ENCODE measurements around the gene ABHD6.
"Not testable (repeated sequence)": the region's sequence is repeated elsewhere in the genome, so short reads cannot be mapped to it uniquely, and the experiment has no call there.

The ABHD6 gene

GRCh38 chr3:58243976-58244585 is 6.5 kb downstream of the ABHD6 start:
- DNase-seq: no peak

- DNase-seq: no peak
Measured at GRCh38 chr3:58246148-58247047, 8.8 kb downstream of the ABHD6 start.

DNA sequence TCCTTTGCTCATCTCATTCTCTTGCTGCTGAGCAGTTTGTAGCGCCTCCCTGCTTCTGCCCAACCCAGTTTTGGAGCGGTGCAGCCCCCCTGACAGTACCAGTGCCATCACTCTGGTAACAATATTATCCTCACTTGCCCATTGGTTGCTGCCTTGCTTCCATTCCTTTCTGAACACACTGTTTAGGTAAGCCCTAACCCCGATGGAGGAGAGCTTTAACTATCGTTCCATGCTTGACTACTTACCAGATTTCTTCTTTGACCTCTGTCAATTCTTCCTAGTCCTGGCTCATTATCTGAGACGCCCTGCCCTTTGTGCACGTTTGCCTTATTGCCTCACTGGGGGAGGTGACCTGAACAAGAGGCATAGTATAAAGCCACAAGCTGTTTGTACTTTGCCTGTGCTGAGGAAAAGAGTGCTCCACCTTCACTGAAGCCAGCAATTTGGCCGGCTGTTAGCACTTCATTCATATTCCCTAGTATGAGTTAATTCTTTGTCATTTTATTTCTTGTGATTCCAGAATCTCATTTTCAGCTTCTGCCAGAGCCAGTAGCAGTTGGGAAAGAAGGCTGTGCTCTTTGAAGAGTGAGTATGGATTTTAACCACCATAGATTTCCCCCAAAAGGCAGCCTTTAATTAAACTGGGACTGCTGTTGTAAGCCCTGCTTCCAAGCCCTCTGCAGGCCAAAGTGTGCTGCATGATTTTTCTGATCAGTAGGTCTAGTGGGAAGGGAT is 11.9 kb downstream of the ABHD6 start:
- no peak for DNase-seq

- no peak for DNase-seq
Measured at GRCh38 chr3:58250093-58250707, 12.6 kb downstream of the ABHD6 start.

DNA sequence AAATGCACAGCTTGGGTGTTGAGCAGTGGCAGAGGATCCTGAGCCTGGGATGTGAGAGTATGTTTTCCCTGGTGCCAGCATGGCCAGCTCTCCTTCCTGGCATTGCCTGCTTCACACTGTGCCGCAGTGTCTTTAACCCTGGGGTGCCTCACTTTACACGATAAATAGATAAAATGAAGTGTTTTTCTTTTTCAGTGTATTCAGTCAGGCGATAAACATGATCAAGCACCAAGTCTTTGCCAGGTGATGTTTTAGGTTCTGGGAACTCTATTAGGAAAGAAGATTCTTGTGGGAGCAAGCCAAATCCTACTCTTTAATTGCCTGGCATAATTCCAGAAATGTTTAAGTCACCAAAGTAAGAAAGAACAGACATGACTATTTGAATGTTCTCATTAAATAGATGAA is 14.0 kb downstream of the ABHD6 start:
- DNase-seq: no peak

DNA sequence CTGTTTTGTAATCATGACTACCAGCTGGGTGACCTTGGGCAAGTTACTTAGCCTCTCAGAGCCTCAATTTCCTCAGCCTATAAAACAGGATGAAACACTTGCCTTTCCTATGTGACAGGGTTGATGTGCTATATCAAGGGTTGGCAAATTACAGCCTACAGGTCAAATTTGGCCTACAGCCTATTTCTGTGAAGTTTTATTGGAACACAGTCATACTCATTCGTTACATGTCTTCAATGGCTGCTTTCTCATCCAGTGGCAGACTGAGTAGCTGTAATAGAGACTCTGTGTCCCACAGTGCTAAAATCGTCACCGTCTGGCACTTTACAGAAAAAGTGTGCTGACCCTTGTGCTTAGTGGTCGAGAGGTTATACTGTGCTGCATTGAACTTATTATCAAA is 16.6 kb downstream of the ABHD6 start:
- DNase-seq: no peak

- no peak for DNase-seq
Measured at GRCh38 chr3:58256061-58256460, 18.5 kb downstream of the ABHD6 start.

DNA sequence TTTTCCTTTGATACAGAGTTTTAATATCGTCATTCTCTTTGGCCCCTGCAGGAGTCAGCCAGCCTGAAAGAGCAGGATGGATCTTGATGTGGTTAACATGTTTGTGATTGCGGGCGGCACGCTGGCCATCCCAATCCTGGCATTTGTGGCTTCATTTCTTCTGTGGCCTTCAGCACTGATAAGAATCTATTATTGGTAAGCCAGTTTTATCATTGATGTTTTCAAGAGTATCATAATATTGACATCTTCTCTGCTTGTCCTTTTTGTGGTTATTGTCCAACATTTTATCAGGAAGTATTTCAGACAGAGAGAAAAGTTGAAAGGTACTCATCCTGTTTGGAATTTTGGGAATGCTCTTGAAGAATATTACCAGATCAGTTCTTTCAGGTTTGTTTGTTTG is 18.9 kb downstream of the ABHD6 start:
- DNase-seq: no peak

GRCh38 chr3:58258392-58259055 is 20.9 kb downstream of the ABHD6 start:
- DNase-seq: no peak

- peak; percentile 39 for DNase-seq
Measured at GRCh38 chr3:58260261-58260731, 22.7 kb downstream of the ABHD6 start.

DNA sequence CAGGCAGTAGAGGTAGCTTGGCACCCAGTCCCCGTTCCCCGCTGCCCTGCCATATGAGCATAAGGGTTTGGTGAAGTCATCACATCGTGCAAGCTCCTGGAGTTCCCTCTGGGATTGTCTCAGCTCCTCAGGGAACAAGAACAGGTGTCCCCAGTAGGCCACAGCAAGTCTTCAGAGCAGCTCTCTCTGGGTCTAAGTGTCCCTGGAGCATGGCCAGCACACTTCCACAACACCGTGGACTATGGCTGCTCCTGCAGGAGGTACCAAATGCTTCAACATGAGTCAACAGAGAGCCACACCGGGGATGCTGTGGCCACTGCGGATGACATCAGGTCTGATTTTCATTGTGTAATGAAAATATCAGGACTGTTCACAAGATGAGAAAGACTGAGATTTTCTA is 23.1 kb downstream of the ABHD6 start:
- DNase-seq: no peak

- no peak for DNase-seq
Measured at GRCh38 chr3:58261954-58262666, 24.5 kb downstream of the ABHD6 start.

DNA sequence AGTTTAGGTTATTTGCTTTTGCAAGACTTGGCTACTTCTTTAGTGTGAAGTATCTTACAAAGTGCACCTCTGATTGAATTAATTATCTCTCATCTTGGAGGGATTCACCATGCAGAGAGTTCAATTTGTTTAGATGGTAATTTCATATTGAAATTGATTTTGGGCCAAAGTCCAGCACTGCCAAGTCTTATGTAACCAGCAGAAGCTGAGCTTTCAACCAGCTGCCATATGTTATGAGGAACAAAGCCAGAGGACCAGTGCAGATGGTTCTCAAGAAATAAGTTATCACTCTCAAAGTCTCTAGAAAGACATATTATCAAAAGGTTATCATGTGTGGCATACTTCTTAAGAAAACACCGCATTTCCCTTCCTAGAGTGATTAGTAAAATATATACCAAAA is 29.0 kb downstream of the ABHD6 start:
- no peak for DNase-seq

- not testable (repeated sequence) for DNase-seq
Measured at GRCh38 chr3:58267543-58267942, 30.0 kb downstream of the ABHD6 start.

DNA sequence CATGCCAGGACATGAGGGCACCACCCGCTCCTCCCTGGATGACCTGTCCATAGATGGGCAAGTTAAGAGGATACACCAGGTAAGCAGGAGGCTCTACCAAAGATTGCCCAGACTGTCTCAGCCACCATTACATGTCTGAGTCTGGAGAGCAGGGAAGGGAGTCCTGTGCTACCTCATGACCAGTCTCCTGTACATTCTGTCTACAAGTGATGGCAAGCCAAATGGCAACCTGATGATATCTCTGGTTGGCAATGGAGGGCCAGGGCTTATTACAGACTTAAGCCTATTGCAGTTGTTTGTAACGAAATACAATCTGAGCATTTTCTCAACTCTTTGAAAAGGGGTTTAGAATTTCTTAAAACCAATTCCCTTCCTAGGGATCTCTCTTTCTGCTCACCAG is 31.8 kb downstream of the ABHD6 start:
- no peak for DNase-seq

DNA sequence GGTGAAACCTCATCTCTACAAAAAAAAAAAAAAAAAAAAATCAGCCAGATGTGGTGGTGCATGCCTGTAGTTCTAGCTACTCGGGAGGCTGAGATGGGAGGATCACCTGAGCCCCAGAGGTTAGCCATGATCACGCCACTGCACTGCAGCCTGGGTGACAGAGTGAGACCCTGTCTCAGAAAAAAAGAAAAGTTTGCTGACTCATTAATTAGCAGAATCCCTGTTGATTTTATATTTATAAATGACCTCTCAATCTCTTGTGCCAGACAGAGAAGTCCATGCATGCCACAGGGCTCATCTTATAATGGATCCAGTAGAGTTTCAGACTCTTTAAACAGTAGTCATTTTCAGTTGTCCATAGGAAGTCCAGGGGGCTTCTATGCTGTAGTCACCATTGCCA is 32.9 kb downstream of the ABHD6 start:
- no peak for DNase-seq

DNA sequence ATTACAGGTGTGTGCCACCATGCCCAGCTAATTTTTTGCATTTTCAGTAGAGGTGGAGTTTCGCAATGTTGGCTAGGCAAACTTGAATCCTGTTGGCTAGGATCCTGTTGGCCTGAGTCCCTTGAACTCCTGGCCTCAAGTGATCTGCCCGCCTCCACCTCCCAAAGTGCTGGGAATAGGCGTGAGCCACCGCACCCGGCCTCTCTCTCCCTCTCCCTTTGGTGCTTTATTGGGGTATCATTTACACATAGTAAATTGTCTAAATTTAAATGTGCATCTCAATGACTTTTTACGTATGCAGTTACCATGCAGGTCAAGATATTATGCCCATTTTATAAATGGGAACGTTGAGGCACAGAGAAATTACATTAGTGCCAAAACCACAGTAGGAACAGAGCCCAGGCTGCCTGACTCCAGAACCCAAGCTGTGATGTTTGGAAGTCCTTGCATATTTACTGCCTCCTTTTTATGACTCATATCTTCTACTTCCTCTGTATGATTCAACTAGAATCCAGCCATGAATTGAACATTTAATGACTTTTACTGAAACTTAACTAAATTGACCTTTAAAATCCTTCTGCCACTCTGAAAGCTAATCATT is 34.4 kb downstream of the ABHD6 start:
- no peak for DNase-seq

DNA sequence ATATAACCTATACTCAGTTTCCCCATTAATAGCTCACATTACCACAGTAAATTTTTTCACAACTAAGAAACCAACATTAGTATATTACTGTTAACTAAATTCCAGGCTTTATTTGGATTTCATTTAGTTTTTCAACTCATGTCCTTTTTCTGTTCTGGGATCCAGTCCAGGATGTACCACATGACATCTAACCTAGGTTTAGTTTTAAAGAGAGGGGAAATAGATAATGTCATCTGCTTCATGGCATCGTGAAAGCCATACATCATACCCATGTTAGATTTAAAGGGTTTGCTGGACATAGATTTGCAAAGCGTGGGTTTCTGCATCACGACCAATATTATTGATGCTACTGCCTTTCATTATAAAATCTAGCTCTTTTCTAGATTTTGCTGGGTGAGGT is 35.3 kb downstream of the ABHD6 start:
- no peak for DNase-seq

- DNase-seq: not testable (repeated sequence)
Measured at GRCh38 chr3:58273362-58273761, 35.8 kb downstream of the ABHD6 start.

GRCh38 chr3:58274027-58274614 is 36.5 kb downstream of the ABHD6 start:
- no peak for DNase-seq

- no peak for DNase-seq
Measured at GRCh38 chr3:58281069-58281468, 43.5 kb downstream of the ABHD6 start.

Measured in activated T-cell treated with anti-CD3 and anti-CD28 coated beads, Interleukin-2, amount 50 U/mL, for 48 hours (primary cell).